IPS-NIHi11 (cell line): ENCODE results near the gene KIF23.
A peak's percentile ranks its signal among the peaks of the same experiment; 100 is the strongest.

ENCODE experiments used
- DNase-seq: peaks from one replicate; pipeline ENCODE4 v3.0.0; 2012; ENCODE audit warnings: mixed read lengths, low spot score

KIF23 gene

DNA sequence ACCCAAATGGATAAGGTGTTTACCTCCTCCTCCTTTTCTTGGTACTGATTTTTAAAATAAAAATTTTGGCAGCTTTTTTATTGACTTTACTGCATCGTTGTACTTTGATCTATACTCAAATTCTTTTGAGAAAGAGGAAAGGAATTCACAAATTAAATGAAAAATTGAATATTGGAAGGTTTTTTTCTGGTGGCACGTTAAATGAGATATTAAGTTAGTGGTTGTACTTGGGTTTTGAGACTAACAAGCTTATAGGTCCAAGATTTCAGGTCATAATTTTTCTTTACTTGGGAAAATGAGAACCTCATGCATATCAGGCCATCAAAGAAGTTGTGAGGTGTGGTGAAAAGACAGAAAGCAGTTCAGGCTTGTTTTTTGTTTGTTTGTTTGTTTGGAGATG is 52.6 kb downstream of the KIF23 start:
- DNase-seq, result no peak

DNA sequence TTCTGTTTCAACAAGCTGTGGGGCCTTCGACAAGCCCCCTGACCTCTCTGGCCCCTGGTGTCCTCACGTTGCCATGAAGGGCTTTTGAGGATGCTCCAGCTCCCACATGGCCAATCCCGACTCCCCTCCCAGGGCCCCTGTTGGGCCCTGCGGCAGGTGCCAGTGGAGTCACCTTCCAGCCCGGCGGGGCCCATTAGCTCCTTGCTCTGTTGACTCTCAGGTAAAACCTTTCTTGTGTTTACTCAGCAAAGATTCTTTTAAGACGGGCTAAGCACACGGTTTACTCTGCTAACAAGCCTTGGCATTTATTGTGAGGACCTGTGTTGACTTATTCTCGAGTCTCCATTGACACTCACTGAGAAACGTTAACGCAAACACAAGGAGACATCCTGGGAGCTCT is 53.5 kb downstream of the KIF23 start:
- no peak for DNase-seq

DNA sequence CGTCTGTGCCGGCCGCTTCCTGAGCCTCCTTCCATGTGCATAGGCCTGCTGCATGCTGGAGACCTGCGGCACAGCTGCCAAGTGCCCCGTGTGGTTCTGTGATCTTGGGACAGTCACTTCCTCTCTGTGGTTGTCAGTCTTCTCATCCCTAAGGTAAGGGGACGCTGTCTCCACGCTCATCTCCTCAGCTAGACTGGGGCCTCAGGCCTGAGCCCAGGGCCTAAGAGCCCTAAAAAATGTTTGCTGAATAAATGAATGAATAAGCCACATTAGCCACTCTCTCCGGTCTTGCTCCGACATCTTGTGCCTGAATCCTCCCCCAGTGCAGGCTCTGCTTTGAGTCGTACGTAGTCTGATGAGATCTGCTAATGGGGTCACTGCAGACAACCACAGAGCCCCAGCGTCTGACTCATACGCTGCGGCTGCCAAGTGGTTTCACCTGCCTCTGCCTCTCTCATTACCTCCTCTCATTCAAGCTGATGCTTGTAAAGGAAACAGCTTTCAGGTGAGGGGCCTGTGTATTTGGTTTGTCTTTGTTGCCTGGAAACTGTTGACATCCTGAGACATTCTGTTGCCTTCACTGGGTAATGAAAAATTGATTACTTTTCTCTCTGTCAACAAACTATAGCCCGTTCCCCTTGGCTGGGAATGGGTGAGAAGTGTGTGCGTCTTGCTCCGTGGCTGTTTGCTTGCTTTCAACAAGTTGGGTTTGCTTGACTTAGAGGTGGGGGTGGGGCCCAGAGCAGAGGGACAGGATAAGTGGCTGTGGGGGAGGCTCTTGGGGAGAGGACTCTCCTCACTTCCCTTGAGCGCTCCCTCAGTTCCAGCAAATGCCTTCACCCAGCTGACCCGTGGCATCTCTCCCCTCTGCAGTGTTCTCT is 54.3 kb downstream of the KIF23 start:
- DNase-seq, result no peak

DNA sequence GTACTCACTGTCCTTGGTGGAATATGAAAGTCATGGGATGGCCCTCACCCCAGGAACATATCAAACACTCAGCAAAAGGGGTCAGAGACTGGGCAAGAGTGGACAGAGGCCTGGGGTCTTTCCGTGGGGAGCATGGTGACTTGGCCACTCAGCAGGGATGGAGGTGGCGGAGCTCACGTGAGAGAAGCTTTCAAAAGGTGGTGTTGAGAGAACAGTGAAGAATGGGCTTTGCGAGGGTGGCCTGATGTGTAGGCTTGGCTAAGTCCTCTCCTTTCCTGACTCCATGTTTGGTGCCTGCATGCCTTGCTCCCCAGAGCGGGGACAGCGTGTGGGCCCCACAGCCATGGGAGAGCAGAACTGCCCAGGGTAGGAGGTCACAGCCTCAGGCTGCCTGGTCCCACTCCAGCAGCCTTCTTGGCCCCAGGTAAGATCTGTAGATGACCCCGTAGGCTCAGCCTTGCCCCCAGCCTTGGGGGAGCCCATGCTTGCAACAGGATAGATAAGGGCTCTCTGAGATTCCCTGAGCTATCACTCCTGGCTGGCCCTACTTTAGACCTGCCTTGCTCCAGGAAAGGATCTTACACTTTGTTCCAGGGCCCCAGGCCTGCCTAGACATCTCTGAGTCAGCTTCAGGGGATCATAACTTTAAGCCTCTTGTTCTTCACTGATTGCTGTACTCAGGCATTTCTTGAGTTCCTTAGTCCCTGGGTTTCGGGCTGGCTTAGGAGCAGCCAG is 55.5 kb downstream of the KIF23 start:
- DNase-seq, result no peak

DNA sequence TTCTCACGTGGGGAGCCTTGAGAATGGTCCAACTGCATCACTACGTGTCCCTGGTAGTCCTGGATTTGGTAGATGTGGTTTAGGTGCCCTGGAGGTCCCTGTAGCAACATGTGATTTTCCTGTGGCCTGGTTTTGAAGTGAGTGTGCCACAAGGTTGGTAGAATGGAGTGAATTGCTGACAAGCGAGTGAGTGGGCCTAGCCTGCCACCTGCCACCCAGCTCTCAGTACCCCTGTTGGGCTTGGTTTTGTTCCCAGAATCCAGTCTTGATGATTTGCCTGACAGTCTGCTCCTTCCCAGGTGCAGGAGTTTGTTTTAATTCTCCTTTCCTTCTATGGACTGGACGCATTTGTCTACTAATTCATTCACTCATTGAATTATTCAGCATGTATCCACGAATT is 57.9 kb downstream of the KIF23 start:
- no peak for DNase-seq

DNA sequence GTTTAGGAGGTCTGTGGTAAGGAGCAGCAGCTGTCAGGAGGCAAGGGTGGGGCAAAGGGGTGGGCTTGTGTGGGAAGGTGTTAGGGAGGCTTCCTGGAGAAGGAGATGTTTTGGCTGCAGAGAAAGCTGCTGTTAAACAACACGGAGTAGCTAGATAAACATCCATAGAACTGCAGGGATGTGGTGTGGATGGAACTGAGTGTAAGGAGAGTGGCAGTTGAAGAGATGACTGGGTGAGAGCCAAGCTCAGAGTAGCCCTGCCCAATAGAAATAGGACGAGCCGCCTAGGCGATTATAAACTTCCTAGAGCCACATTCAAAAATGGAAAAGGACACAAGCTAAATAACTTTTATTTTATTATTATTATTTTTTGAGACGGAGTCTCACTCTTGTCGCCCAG is 58.4 kb downstream of the KIF23 start:
- no peak for DNase-seq

DNA sequence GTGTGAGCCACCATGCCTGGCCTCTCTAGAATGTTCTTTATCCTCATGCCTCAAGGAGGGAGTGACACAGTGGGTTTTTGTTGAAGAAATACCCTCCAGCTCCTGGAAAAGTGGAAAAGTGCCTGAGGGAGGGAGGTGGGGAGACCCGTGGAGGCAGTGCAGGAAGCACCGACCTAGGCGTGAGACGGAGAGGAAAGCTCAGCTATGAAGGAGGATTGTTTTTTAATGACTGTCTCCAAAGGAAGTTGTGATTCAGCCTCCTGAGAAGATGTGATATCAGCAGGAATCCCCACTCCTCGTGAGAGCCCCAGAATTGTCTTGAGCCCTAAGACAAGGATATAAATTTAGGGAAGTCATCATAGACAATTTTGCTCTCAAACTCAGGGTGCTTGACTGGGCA is 60.1 kb downstream of the KIF23 start:
- no peak for DNase-seq

DNA sequence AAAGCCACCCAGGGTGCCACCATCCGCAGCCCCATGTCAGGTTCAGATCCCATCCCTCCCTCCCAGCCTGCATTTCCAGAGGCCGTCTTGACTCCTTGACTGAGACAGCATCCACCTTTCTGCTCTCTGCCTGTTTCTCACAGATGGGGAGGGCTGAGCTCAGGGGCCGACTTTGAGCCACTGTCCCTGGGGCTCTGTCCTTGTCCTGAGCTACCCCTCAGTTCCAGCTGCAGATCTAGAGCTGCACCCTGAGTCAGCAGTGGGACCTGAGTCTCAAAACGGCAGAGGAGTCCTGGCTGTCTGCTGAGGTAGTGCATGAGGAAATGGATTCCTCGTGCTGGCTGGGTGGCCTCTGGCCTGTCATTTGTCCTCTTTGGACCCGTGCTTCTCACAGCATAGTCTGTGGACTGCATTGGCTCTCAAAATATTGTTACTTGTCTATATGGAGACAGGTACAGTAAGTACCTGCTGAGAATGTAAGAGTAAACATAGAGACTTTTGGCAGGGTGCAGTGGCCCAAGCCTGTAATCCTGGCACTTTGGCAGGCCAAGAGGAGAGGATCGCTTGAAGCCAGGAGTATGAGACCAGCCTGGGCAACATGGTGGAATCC is 60.8 kb downstream of the KIF23 start:
- no peak for DNase-seq

DNA sequence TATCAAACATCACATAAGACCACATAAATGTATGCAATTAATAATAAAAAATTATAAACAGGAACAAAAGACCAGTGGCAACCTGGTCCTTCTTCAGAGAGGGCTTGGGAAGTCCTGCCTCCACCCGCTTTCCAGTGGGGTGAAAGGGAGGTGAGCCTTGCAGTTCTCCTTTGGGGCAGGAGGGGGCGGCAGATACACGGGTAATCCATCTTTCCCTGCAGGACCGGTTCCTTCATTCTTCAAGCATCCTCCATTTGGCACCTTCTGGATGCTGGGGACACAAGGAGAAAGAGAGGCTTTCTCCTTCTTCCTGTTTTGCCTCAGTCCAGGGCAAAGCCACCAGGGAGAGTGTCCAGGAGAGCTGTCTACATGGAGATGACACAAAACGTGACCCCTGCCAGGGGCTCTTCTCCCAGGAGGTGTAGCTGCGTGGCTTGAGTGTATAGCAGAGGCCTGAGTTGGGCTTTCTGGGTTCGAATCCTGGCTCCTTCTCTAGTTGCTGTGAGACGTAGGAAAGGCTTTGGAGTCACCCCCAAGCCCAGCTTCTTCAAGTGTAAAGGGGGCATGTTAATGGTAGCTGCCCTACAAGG is 61.7 kb downstream of the KIF23 start:
- DNase-seq, result peak; percentile 82

DNA sequence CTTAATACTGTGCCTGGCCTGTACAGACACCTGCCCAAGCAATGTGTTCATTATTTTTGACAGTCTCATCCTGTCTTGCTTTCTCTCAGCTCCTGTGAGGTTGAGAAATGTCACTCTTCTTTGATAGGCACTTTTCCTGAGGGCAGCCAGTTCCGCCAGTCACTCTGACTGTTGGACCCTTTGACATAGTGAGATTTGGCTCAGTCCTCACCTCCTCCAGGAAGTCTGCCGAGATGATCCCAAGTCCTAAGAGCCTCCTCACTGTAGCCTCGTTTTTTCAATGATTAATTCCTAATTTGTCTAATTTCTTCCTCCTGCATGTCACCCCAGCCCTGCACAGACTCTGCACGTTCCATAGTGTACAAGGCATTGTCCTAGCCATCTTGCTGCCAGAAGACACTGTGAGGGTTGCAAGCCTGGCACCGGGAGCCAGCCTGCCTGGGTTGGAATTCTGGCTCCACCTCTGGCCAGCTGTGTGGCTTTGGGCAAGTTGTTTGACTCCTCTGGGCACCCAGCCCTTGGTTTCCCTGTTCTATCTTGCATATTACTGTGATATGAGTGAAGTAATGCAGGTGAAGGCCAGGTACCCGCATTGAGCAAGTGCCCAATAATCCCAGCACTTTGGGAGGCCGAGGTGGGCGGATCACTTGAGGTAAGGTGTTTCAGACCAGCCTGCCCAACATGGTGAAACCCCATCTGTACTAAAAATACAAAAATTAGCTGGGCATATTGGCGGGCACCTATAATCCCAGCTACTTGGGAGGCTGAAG is 62.7 kb downstream of the KIF23 start:
- no peak for DNase-seq

DNA sequence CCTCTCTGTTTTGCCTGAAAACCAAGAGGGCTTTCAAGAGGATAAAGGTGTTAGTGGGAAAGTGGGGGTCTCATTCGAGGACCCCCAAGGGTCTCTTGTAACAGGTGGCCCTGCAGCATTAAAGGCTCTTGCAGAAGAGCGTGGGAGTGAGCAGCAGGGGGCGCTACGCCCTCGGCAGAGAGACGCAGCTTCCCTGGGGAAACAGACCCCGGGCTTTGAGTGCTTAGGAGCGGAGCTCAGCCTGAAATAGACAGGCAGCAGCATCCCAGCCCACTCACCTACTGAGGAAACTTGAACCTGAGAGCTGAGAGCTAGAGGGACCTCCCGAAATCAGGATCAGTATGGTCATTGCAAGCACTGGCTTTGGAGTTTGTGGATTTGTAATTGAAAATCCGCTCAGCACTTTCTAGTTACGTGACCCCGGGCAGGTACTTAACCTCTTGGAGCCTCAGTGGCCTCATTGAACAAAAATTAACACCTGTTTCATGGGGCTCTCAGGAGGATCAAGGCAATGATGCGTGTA is 64.2 kb downstream of the KIF23 start:
- DNase-seq, result peak; percentile 87

DNA sequence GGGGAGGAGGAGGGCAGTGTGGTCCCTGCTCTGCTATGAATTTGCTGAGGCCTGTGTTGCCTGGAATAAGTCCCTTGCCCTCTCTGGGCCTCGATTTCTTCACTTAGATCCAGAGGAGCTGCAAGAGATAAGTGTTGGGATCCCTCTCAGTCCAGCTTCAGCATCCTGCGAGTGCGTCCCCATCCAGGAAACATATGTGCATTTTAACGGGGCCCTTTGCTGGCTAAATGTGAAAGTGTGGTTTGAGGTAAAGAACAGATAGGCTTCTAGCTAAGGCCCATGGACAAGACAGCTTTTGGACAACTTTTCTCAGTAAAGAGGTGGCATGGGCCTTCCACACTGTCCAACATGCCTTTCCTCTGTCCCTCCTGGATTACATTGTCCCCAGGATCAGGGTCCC is 64.9 kb downstream of the KIF23 start:
- DNase-seq, result no peak

DNA sequence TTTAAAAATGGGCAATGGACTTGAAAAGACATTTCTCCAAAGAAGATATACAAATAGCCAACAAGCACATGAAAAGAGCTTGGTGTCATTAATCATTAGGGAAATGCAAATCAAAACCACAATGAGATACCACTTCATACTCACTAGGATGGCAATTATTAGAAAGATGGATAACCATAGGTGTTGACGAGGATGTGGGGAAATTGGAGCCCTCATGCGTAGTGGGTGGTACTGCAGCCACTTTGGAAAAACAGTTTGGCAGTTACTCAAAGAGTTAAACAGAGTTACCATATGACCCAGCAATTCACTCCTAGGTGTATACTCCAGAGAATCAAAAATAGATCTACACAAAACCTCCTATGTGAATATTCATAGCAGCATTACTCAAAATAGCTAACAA is 65.8 kb downstream of the KIF23 start:
- no peak for DNase-seq

DNA sequence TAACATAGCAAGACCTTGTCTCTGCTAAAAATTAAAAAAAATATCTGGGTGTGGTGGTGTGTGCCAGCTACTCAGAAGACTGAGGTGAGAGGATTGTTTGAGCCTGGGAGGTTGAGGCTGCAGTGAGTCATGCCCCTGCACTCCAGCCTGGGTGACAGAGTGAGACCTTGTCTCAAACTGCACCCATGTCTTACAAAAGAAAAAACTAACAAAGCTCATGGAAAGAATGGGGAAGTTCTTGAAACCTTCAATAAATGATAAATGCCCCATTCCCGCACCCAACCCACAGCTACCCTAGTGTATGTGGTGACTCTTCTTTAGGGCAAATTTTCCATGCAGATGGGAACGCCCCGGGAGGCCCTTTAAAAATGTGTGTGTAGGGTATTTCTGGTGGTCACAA is 66.8 kb downstream of the KIF23 start:
- no peak for DNase-seq

DNA sequence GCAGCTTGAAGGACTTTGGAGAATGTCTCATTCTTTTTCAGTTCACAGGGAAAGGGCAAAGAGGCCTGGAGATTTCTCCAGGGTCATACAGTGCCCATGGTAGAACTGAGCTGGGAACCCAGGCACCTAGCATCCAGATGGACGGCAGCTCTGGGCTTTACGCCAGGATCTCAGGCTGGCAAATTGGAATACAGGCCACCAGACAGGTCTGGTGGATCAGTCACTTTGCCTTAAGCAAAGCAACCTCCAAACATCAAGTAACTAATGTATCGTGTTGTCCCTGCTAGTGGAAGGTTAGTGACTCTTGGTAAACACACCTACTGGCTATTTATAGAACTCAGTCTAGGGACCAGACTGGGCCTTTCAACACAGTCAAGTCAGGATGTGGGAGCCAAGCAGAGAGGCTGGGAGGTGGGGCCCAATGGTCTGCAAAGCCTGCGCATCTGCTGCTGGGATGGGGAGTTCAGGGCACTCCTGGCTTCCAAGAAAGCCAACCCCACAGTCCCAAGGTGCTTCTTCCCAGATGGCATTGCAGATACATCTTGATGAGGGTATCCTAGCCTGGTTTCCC is 68.6 kb downstream of the KIF23 start:
- DNase-seq, result no peak

DNA sequence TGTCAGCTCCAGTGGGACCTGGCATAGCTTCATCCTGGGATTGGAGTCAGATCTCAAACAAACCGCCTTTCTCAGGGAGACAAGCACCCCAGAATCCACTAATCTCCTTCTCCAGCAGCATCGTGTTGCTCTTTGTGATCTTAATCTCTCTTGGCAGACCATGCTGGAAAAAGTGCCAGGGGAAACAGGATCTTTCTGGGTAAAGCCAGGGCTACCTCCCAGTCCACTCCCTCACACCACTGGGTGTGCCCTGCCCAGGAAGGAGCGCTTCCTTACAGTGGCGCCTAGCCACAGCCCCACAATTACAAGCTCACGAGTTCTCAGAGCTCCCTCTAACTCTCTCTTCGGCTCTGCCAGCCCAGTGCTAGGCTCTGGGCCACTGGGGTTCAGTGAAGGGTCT is 70.7 kb downstream of the KIF23 start:
- no peak for DNase-seq

DNA sequence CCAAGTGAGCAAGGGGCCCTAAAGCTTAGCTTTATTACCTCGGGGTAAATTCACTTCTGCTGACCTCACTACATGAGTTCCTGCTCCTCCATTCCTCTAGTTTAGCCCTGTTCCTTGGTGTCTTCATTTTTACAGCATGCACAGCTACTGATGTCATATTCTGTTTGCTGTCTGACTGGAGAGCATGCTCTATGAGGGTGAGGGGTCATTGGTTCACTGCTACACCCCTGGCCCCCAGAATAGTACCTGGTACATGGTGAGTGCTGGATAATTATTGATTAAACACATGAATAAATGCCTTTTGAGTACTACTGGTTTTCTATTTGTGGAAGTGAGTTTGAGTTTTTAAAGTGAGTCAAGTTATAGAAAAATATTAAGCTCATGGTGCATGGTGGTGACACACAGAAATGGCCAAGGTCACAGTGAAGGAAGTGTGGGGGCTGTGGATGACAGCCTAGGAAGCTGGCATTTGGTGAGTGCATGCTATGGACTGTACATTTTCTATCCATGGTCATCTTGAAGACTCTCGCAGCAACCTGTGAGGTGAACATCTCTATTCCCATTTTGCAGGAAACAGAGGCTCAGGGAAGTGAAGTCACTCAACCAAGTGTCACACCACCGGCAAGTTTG is 72.4 kb downstream of the KIF23 start:
- DNase-seq, result no peak

DNA sequence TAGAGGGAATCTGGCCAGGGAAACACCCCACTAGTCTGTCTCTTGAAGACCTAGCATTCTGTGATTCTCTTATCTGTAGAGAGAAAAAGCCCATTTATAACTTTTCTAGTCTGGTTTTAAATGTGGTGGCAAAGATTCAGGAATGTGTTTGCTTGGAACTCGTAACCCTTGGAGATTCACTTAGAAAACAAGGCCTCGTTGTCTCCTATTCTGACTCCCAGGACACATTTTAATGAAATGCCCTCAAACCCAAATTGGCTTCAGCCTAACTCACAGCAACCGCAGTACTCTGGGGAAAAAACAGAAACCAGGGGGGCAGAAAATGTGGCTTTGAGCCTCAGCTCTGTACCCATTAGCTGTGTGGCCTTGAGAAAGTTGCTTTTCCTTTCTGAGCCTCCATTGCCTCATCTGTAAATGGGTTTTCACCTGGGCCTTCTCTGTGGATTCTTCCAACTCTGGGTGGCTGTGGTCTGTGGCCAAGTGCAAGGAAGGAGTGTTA is 75.0 kb downstream of the KIF23 start:
- DNase-seq, result no peak

DNA sequence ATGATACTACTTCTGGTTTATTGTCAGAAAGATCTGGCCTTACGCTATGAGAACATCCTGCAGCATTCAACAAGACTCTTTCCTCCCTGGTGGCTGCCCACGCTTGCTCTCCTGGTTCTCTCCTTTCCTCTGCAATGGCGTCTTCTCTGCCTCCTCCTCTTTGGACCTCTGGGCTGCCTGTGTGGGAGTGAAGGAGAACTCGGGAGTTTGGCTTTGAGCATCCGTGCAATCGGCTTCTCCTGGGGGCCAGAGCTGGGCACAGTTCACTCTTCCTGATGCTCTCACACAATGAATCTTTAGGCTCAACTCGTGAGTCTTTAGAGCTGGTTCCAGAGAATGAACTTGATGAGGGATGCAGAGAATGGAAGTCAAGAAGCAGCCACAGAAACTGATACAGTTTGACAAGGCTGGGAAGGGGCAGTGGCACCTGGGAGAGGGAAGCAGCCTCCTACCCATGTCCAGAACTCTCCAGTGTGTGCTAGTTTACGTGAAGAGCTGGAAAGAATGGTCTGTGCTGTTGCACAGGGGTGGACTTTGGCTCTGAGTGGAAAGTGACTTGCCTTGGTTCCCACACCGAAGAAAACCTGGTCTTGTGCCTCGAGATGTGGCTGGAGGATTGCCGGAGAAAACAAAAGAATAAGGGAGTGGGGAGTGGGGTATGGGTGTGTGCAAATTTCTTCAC is 76.3 kb downstream of the KIF23 start:
- no peak for DNase-seq

DNA sequence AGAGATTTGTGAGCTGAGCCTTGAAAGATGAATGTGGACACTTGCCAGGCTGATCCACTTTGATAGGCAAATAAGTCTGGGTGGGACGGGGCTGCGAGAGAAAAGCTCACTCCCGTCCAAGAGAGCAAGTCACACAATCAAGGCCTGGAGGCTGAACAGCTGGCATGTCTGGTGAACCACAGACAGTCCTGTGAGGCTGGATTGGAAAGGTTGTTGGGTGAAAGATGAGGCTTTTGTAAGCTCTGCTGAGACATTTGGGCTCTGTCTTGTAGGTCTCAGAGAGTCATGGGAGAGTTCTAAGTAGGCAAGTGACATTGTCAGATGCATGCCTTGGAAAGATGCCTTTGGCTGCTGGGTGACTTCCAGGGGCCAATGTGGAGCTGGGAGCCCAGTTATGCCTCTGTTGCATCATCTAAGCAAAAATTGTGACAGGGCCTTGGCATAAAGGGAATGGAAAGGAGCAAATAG is 76.9 kb downstream of the KIF23 start:
- no peak for DNase-seq
